HG03575 (cell line): ENCODE measurements around the gene HSF2.

Experiments
- ATAC-seq: cut with Tn5 transposase; IDR thresholded peaks from one replicate; pipeline ENCODE4 v1.9.1; 2021; ENCODE audit not compliant: unreplicated experiment, insufficient number of reproducible peaks, low FRiP score; ENCODE audit errors: extremely low read depth

HSF2 gene

GRCh38 chr6:122393351-122393896 lies 6.0 kb upstream of the HSF2 start:
- ATAC-seq: no peak

- no peak for ATAC-seq
These were observed 5.4 kb upstream of the HSF2 start for GRCh38 chr6:122394016-122394415.

- peak; percentile 12 for ATAC-seq
These were observed 451 bp upstream of the HSF2 start for GRCh38 chr6:122399055-122399347.

GRCh38 chr6:122400121-122400450 lies 634 bp downstream of the HSF2 start:
- ATAC-seq: peak; percentile 10

- ATAC-seq: no peak
These were observed 1.1 kb downstream of the HSF2 start for GRCh38 chr6:122400462-122401089.

- ATAC-seq: no peak
These were observed 1.7 kb downstream of the HSF2 start for GRCh38 chr6:122401104-122401503.

GRCh38 chr6:122404444-122404843 lies 5.0 kb downstream of the HSF2 start:
- no peak for ATAC-seq

- no peak for ATAC-seq
These were observed 6.0 kb downstream of the HSF2 start for GRCh38 chr6:122405417-122405816.

GRCh38 chr6:122406187-122406586 lies 6.7 kb downstream of the HSF2 start:
- no peak for ATAC-seq

GRCh38 chr6:122407712-122408111 lies 8.3 kb downstream of the HSF2 start:
- no peak for ATAC-seq

- no peak for ATAC-seq
These were observed 8.8 kb downstream of the HSF2 start for GRCh38 chr6:122408240-122408639.

- ATAC-seq: no peak
These were observed 9.4 kb downstream of the HSF2 start for GRCh38 chr6:122408702-122409458.

GRCh38 chr6:122412001-122412400 lies 12.5 kb downstream of the HSF2 start:
- no peak for ATAC-seq

- ATAC-seq: no peak
These were observed 17.4 kb downstream of the HSF2 start for GRCh38 chr6:122416825-122417224.

- ATAC-seq: no peak
These were observed 22.6 kb downstream of the HSF2 start for GRCh38 chr6:122422003-122422402.

- ATAC-seq: peak; percentile 88
These were observed 23.3 kb downstream of the HSF2 start for GRCh38 chr6:122422614-122423267.

- no peak for ATAC-seq
These were observed 24.3 kb downstream of the HSF2 start for GRCh38 chr6:122423734-122424133.

- no peak for ATAC-seq
These were observed 27.1 kb downstream of the HSF2 start for GRCh38 chr6:122426597-122426996.

- no peak for ATAC-seq
These were observed 29.3 kb downstream of the HSF2 start for GRCh38 chr6:122428781-122429180.

- ATAC-seq: no peak
These were observed 29.9 kb downstream of the HSF2 start for GRCh38 chr6:122429323-122429722.
